DMS153 treated with DMSO at 0.1 percent for 48 hours (cell line): ENCODE measurements around the gene MPHOSPH9.

Source experiments
- DNase-seq: peaks from one replicate; lab custom pipeline; 2025; ENCODE audit not compliant: unreplicated experiment; lab: John Stamatoyannopoulos, UW

MPHOSPH9 gene, protein sequence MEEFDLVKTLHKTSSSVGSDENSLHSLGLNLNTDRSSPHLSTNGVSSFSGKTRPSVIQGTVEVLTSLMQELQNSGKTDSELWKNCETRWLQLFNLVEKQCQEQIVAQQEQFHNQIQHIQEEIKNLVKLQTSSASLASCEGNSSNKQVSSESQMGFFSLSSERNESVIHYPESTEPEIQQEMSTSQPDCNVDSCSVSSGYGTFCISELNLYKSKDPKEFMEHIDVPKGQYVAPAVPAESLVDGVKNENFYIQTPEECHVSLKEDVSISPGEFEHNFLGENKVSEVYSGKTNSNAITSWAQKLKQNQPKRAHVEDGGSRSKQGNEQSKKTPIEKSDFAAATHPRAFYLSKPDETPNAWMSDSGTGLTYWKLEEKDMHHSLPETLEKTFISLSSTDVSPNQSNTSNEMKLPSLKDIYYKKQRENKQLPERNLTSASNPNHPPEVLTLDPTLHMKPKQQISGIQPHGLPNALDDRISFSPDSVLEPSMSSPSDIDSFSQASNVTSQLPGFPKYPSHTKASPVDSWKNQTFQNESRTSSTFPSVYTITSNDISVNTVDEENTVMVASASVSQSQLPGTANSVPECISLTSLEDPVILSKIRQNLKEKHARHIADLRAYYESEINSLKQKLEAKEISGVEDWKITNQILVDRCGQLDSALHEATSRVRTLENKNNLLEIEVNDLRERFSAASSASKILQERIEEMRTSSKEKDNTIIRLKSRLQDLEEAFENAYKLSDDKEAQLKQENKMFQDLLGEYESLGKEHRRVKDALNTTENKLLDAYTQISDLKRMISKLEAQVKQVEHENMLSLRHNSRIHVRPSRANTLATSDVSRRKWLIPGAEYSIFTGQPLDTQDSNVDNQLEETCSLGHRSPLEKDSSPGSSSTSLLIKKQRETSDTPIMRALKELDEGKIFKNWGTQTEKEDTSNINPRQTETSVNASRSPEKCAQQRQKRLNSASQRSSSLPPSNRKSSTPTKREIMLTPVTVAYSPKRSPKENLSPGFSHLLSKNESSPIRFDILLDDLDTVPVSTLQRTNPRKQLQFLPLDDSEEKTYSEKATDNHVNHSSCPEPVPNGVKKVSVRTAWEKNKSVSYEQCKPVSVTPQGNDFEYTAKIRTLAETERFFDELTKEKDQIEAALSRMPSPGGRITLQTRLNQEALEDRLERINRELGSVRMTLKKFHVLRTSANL

DNA sequence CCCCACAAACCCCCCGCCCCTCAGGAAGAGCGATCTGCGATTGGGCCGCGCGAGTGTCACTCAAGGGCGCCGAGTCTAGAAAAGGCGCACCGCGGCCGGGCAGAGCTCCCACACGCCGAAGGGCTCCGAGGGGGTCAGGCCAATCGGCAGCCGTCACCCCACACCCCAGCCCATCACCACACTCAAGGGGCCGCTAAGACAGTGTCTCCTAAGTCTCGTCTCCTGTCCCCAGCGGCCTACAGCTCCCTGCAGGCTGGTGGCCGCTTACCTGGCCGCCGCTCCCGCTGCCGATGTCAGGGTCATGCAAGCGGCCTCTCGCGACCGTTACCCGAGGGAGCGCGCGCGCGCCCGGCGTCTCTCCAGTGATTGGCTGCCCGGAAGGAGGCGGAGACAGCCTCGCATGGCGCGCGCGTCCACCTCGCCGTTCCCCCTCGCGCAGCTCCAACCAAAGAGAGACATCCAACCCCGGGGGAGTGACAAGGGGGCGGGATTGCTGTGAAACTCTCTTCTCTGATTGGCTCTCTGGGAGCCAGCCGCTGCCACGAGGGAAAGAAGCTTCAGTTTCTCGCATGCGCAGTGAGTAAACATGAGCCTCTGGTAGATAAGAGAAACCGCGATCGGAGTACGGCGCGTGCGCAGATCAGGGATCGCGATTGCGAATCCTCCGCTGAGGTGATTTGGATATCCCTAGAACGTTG, at the start of gene MPHOSPH9, which contains the start of gene MTRFR:
TSS of gene MPHOSPH9 (minus strand) at position 335 of the 698 bp plus-strand sequence. CDS start 2,777 bp downstream, outside the sequence.
TSS of gene MTRFR (plus strand) at position 630 of the 698 bp plus-strand sequence. CDS start 20,239 bp downstream, outside the sequence.
- peak; percentile 99 for DNase-seq

DNA sequence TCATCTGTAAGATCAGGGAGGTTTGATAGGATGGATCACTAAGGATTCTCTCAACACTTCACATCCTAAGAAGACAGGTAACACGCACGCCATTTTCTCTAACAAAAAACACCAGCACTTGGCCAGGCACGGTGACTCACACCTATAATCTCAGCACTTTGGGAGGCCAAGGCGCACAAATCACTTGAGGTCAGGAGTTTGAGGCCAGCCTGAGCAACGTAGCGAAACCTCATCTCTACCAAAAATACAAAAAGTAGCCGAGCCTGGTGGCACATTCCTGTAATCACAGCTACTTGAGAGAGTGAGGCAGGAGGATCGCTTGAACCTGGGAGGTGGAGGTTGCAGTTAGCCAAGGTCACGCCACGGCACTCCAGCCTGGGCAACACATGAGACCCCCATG, 49.2 kb upstream of the MPHOSPH9 start:
- DNase-seq: no peak

GRCh38 chr12:123280971-123281370, 48.0 kb upstream of the MPHOSPH9 start:
- no peak for DNase-seq

GRCh38 chr12:123278101-123278627, 45.2 kb upstream of the MPHOSPH9 start:
- no peak for DNase-seq

DNA sequence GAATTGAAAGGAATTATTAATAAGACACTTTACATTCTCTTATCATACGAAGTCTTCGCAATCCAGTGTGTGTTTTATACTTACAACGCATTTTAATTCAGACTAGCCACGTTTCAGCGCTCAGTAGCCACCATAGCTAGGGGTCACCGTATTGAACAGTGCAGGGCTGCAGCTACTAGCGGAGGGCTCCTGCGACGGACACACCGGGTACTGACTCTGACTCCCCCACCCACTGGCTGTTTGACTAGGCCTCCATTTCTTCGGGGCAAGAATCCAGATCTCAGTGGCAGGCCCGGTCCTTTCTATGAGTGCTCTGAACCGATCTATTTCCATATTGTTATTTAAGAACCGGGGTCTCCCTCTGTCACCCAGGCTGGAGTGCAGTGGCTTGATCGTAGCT, 40.2 kb upstream of the MPHOSPH9 start:
- DNase-seq: no peak

DNA sequence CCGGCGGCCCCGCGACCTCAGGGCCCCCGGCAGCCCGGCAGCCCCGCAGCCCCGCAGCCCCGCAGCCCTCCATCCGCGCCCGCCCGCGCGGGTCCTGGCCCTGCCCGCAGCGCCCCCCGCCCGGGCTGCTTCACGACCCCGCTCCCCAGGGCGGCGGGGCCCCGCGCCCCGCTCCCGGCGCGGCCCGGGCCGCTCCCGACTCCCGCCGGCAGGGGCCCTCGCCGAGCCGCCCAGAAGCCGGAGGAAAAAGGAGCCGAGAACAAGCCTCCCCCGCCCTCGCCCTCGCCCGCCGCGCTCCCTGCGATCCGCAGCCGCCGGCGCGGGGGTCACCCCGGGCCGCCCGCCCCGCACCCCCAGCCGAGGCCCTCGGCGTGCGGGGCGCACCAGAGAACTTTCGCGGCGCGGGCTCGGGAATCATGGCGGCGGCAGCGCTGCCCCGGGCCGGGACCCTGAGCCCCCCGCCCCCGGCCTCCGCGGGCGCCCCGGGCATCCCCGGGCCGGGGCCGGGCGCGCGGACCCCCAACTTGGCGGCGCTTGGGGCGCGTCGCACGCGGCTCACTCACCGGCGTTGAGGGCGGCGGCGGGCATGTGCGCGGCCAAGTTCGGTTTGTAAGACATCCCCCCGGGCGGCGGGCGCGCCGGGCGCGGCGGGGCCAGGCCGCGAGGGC, 38.2 kb upstream of the MPHOSPH9 start:
- peak; percentile 31 for DNase-seq

- peak; percentile 18 for DNase-seq
Observed at GRCh38 chr12:123270214-123271000, 37.5 kb upstream of the MPHOSPH9 start.

- DNase-seq: no peak
Observed at GRCh38 chr12:123269896-123270213, 36.9 kb upstream of the MPHOSPH9 start.

DNA sequence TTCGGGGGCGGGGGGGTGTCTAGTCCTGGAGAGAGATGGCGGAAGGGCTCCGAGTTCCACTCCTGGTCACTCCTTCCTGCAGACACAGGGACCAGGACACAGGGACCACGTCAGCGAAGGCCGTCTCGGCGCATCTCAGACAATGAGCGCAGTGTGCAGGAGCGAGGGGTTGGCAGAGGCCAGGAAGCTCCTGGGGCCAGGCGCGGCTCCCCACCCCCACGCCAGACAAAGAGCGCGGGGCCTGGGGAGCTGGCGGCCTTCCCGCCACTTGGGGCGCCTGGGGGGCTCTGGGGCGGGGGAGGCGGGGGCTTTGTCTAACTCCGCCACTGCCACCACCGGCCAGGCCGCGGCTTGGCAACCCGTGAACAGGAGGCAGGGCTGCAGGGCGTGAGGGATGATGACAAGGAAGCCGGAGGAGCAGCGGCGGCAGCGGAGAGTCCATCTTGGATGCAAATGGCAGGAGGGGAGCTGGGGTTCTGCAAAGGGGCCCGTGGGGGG, 36.5 kb upstream of the MPHOSPH9 start:
- peak; percentile 39 for DNase-seq

GRCh38 chr12:123268850-123269249, 35.9 kb upstream of the MPHOSPH9 start:
- DNase-seq: no peak

DNA sequence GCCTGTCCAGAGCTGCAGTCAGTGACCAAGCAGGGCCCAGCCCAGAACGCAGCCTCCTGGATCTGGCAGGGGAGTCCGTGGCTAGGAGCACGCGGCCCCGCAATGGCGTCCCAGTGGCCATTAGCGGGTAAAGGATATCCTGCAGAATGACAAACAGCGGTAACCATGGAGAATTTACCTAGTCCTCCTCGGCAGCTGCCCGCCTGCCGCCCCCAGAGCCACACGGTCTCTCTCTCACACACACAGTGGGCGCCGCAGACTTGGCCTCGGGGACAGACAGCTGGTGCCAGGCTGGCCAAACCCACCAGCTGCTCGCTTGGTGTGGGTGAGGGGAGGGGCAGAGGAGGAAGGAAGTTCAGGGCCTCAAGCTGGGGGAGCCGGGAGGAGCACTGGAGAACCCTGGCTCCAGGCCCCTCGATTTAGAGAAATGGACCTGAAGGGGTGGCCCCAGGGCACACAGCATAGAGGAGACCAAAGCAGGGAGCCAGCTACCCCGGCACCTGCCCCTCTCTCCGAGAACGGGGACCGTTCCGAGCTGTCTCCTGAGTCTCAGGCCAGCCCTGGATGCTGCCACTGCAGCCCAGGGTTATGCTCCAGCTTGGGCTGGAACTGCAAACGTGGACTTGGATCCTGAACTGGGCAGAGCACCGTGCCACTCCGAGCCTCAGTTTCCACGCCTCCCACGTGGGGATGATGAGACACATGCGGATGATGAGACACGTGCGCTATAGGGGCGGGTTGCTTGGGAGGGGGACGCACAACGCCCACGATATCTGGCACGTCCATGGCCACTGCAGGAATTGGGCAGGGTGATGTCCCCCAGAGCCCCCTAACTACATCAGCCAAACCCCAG, 35.3 kb upstream of the MPHOSPH9 start:
- DNase-seq: peak; percentile 48

DNA sequence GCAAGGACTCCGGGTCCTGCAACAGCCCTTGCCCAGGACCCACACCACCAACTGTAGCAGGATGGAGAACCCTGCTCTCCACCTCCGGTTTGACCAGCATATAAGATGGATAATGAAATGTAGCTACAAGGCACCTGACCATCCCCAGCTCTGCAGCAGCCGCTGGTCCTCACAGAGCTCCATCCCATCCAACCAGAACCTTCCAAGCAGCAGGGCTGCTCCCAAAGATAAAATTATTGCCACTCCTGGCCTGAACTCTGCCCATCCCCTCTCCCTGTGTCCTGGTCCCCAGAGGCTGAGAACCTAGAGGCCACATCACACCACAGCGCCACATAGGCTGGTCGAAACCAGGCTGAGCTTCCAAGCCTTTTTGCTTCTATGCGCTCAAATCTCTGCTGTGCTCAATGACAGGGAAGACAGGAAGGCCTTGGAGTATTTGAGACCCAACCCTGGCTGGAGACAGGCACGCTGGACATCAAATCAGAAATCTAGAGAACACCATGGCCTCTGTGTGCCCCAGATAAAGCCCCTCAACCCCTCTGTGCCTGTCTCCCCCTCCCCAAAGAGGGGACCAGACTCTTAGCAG, 34.5 kb upstream of the MPHOSPH9 start:
- no peak for DNase-seq

GRCh38 chr12:123266679-123267277, 33.8 kb upstream of the MPHOSPH9 start:
- DNase-seq: no peak

GRCh38 chr12:123265851-123266678, 33.1 kb upstream of the MPHOSPH9 start:
- no peak for DNase-seq

DNA sequence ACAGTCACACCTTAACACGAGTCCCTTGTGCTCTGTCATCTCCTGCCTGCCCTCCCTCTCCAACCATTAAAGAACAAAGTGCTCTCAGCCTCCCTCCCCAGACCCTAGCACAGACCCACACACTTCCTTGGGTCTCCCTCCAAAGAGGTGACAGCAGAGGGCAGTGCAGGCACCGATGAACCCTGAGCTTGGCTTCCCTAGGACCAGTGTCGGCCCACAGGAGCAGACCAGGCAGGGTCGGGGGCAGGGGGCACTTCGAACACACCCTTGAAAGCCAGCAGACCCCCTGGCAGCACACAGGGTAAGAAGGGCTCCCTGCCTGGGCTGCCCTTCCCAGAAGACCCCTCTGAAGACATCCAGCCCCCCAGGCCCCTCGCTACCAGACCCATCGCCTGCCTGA, 31.7 kb upstream of the MPHOSPH9 start:
- no peak for DNase-seq

DNA sequence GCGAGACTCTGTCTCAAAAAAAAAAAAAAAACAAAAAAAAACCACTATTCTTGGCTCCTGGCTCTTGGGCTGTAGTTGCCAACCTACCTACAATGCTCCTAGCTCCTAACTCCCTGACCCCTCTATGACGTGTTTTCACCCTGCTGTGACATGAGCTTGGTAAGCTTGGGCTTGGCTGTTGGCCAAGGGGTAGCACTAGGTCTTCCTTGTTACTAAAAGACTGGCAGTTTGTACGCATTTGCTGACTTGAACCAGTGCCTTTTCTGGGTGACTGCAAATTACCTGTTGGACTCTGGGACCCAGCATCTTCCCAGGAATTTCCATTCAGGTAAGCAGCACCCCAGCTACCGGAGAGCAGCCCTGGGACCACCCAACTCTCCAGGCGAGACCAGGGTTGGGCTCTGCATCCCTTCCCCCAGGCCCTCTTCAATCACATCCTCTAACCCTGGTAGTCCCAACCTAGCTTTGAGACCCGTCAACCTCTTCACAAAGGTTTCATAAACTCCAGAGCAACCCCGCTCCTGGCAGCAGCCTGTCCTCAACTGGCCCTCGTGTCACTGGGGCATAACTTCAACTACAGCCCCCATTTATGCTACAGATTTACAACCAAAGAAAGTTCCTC, 30.4 kb upstream of the MPHOSPH9 start:
- DNase-seq: no peak
